ENCODE results near the gene LAG3.

DNA sequence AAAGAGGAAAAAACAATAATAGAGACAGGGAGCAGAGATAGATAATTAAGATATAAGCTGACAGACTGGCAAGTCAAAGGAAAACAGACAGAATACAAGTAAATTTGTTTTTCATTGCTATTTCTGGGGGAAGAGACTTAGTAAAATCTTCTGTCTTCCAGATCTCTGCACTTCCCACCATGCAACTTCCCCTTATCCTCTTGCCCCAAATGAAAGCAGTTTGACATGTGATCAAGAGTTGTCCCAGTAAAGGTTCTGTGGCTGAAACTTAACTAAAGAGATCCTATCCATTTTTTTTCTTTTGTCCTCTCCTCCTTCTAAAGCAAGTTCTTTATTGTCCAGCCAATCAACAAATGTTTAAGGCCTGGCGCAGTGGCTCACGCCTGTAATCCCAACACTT lies 17.9 kb upstream of the LAG3 start:
- TF ChIP-seq, protein P1, sequence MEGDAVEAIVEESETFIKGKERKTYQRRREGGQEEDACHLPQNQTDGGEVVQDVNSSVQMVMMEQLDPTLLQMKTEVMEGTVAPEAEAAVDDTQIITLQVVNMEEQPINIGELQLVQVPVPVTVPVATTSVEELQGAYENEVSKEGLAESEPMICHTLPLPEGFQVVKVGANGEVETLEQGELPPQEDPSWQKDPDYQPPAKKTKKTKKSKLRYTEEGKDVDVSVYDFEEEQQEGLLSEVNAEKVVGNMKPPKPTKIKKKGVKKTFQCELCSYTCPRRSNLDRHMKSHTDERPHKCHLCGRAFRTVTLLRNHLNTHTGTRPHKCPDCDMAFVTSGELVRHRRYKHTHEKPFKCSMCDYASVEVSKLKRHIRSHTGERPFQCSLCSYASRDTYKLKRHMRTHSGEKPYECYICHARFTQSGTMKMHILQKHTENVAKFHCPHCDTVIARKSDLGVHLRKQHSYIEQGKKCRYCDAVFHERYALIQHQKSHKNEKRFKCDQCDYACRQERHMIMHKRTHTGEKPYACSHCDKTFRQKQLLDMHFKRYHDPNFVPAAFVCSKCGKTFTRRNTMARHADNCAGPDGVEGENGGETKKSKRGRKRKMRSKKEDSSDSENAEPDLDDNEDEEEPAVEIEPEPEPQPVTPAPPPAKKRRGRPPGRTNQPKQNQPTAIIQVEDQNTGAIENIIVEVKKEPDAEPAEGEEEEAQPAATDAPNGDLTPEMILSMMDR (IDR thresholded peaks at IDR 0.05) = no peak
- no peak for TF ChIP-seq POLR2A (IDR thresholded peaks at IDR 0.05)
